ENCODE data around the gene YIPF1. TPM values are rescaled to one million over a fixed set of nuclear protein-coding genes. Genes with fewer than 3 reads are reported as not detected.

The YIPF1 gene
- polyA plus RNA-seq, 1 experiment: 40.2 TPM

GRCh38 chr1:53838654-53838974 lies 51.0 kb downstream of the YIPF1 start:
- TF ChIP-seq, protein P1, sequence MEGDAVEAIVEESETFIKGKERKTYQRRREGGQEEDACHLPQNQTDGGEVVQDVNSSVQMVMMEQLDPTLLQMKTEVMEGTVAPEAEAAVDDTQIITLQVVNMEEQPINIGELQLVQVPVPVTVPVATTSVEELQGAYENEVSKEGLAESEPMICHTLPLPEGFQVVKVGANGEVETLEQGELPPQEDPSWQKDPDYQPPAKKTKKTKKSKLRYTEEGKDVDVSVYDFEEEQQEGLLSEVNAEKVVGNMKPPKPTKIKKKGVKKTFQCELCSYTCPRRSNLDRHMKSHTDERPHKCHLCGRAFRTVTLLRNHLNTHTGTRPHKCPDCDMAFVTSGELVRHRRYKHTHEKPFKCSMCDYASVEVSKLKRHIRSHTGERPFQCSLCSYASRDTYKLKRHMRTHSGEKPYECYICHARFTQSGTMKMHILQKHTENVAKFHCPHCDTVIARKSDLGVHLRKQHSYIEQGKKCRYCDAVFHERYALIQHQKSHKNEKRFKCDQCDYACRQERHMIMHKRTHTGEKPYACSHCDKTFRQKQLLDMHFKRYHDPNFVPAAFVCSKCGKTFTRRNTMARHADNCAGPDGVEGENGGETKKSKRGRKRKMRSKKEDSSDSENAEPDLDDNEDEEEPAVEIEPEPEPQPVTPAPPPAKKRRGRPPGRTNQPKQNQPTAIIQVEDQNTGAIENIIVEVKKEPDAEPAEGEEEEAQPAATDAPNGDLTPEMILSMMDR (IDR thresholded peaks at IDR 0.05; ENCODE audit: insufficient read depth, low read depth, low read length): no peak
- ChIA-PET CTCF (interaction anchor here (0.9 kb wide), 1 partner anchor 22 kb away, joined by 3 read pairs; no protein-coding TSS in a partner anchor), POLR2A (no interaction called here)
- Histone ChIP-seq H3K27me3 (ENCODE audit: control insufficient read depth, insufficient read depth, low read length) (no peaks in the 10 kb centered on the region), H3K4me3 (ENCODE audit: low read depth, low read length) (peak overlapping the region; percentile 78), H3K36me3 (ENCODE audit: control insufficient read depth, insufficient read depth, low read length) (no peaks in the 10 kb centered on the region)
- DNase-seq (ENCODE audit: low read depth): no peak

GRCh38 chr1:53837924-53838653 lies 51.5 kb downstream of the YIPF1 start, which contains the start of gene NDC1:
Gene NDC1 (minus strand): TSS chr1:53838296. CDS start chr1:53838261, 35 bp downstream.
- H3K27me3 ChIP-seq (ENCODE audit: control insufficient read depth, insufficient read depth, low read length): no peaks in the 10 kb centered on the region
- no peaks in the 10 kb centered on the region for H3K36me3 ChIP-seq (ENCODE audit: control insufficient read depth, insufficient read depth, low read length)
- ChIA-PET CTCF (interaction anchor here (0.6 to 2.5 kb wide), 5 partner anchors 10 to 351 kb away, joined by 3 to 7 read pairs (median 3); partner anchors contain the start of gene YIPF1), POLR2A (no interaction called here)
- DNase-seq (ENCODE audit: low read depth): peak; percentile 84
- peak within 1 kb of the TSS; percentile 78 for H3K4me3 ChIP-seq (ENCODE audit: low read depth, low read length)
- TF ChIP-seq, protein P1 (IDR thresholded peaks at IDR 0.05; ENCODE audit: insufficient read depth, low read depth, low read length): 0 out of 2 replicates have a peak, but pooled peaks have one; percentile 27

- no peaks in the 10 kb centered on the region for H3K27me3 ChIP-seq (ENCODE audit: control insufficient read depth, insufficient read depth, low read length)
- TF ChIP-seq, protein P1 (IDR thresholded peaks at IDR 0.05; ENCODE audit: insufficient read depth, low read depth, low read length): no peak
- CTCF ChIA-PET: interaction anchor here (0.6 to 2.5 kb wide), 4 partner anchors 10 to 351 kb away, joined by 3 to 9 read pairs (median 5); partner anchors contain the start of gene YIPF1
- no peaks in the 10 kb centered on the region for H3K36me3 ChIP-seq (ENCODE audit: control insufficient read depth, insufficient read depth, low read length)
- DNase-seq (ENCODE audit: low read depth): no peak
- POLR2A ChIA-PET: no interaction called here
- peak overlapping the region; percentile 78 for H3K4me3 ChIP-seq (ENCODE audit: low read depth, low read length)
Measured at GRCh38 chr1:53837646-53837923, 52.0 kb downstream of the YIPF1 start.

DNA sequence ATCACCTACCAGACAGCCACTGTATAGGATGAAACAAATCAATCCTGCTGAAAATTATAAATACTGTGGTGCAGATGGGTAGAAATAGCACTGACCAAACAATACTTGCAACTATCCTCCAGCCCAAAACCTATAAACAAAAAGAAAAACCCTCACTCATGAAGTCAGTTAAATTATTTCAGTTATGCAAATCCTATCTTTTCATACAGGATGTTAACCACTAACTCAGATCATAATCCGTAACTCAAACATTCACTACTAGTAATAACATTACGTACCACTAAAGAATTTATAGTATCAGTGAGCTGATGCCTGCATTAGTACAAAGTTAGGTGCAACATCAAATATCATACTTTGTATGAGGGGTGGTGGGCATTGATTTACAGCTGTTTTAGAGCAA lies 54.1 kb downstream of the YIPF1 start:
- CTCF ChIA-PET: interaction anchor here (0.9 to 2.0 kb wide), 5 partner anchors 8 to 350 kb away, joined by 3 to 9 read pairs (median 3); no protein-coding TSS in a partner anchor
- H3K27me3 ChIP-seq (ENCODE audit: control insufficient read depth, insufficient read depth, low read length): no peaks in the 10 kb centered on the region
- POLR2A ChIA-PET: no interaction called here
- no peaks in the 10 kb centered on the region for H3K36me3 ChIP-seq (ENCODE audit: control insufficient read depth, insufficient read depth, low read length)
- H3K4me3 ChIP-seq (ENCODE audit: low read depth, low read length): no peak overlapping the region
- TF ChIP-seq, protein P1 (IDR thresholded peaks at IDR 0.05; ENCODE audit: insufficient read depth, low read depth, low read length): no peak
- DNase-seq (ENCODE audit: low read depth): no peak

- no peak for DNase-seq (ENCODE audit: low read depth)
- Histone ChIP-seq H3K36me3 (ENCODE audit: control insufficient read depth, insufficient read depth, low read length) (no peaks in the 10 kb centered on the region), H3K4me3 (ENCODE audit: low read depth, low read length) (no peak overlapping the region), H3K27me3 (ENCODE audit: control insufficient read depth, insufficient read depth, low read length) (no peaks in the 10 kb centered on the region)
- TF ChIP-seq, protein P1 (IDR thresholded peaks at IDR 0.05; ENCODE audit: insufficient read depth, low read depth, low read length): no peak
- CTCF ChIA-PET: interaction anchor here (0.9 to 1.6 kb wide), 3 partner anchors 9 to 349 kb away, joined by 3 to 7 read pairs (median 3); no protein-coding TSS in a partner anchor
- POLR2A ChIA-PET: no interaction called here
Measured at GRCh38 chr1:53834776-53835175, 54.8 kb downstream of the YIPF1 start.
